ENCODE measurements around the gene DNMT3A. TPM values are rescaled to one million over a fixed set of nuclear protein-coding genes. Genes with fewer than 3 reads are reported as not detected.

Gene DNMT3A
- total and polyA plus RNA-seq, 10 donors = 9.0 to 64.6 (median 33.2) TPM

GRCh38 chr2:25276569-25277465 lies 64.9 kb downstream of the DNMT3A start:
- 6 to 11% (median 10%) methylated on average over 47 to 60 of the region's 60 CpGs for whole genome bisulfite sequencing, 5 donors
- no peaks in the 10 kb centered on the region for H3K27me3 ChIP-seq (replicated peaks in 1 of 7)
- intact Hi-C loops (cut with DNase I; ENCODE audit: low total_unique reads) = no loop called here
- H3K9me3 ChIP-seq = no peaks in the 10 kb centered on the region
- H3K27ac ChIP-seq = peak overlapping the region; percentile 89 to 96 (median 90)
- peak in 2 of 3 donors; percentile 67 to 77 for TF ChIP-seq POLR2AphosphoS5 (IDR thresholded peaks at IDR 0.05)
- no peak for TF ChIP-seq POLR2A (IDR thresholded peaks at IDR 0.05)
- peak; percentile 55 to 96 (median 83) for TF ChIP-seq CTCF (IDR thresholded peaks at IDR 0.05 in 8 of 11, conservative IDR thresholded peaks at IDR 0.05 in 3 of 11)
- H3K4me3 ChIP-seq = peak overlapping the region in 7 of 8 donors; percentile 27 to 69 (median 34)
- peaks cover 0 to 29% (median 8%) of the 10 kb centered on the region in 6 donors for H3K36me3 ChIP-seq
- H3K4me1 ChIP-seq = peaks cover 57 to 97% (median 87%) of the 10 kb centered on the region in 6 donors
- DNase-seq = peak; percentile 94

GRCh38 chr2:25275575-25275965 lies 66.2 kb downstream of the DNMT3A start:
- Histone ChIP-seq H3K4me1 (peaks cover 57 to 84% (median 80%) of the 10 kb centered on the region in 6 donors), H3K27me3 (replicated peaks in 1 of 7) (no peaks in the 10 kb centered on the region), H3K27ac (peak overlapping the region; percentile 89 to 96 (median 90)), H3K4me3 (no peak overlapping the region), H3K9me3 (no peaks in the 10 kb centered on the region), H3K36me3 (peaks cover 0 to 29% (median 9%) of the 10 kb centered on the region in 6 donors)
- intact Hi-C loops (cut with DNase I; ENCODE audit: low total_unique reads) = no loop called here
- WGBS, 5 donors = 29 to 47% (median 34%) methylated on average over 6 of the region's 6 CpGs
- DNase-seq = no peak
- TF ChIP-seq POLR2A (IDR thresholded peaks at IDR 0.05) (no peak), POLR2AphosphoS5 (IDR thresholded peaks at IDR 0.05) (no peak), CTCF (IDR thresholded peaks at IDR 0.05 in 8 of 11, conservative IDR thresholded peaks at IDR 0.05 in 3 of 11) (no peak)

DNA sequence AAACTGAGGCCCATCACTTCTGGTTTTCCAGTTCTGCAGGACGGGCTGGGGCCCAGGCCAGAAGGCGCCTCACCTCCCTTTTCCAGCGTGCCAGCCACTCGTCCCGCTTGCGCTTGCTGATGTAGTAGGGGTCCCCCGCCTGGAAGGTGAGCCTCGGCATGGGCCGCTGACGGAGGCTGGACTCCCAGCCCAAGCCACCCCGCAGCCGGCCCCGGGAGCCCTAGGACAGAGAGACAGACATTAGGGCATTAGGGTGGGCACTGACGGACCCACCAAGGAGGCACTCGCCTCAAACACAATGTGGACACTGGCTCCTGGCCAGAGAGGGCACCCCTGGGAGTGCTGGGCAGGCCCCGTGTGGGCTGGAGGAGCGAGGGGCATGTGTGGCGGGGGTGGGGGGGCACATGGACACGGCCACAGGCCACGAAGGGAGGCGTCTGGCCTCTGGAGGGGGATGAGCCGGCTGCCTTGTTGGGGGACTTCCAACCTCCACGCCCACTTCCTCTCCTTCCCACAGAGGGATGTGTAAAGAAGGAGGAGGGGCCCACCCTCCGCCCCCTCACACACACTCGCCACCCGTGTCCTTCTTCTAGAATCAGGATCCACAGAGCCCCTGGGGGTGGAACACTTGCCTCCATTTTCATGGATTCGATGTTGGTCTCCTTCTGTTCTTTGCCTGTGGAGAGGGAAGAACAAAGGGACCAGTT lies 66.7 kb downstream of the DNMT3A start:
- WGBS, 5 donors = 46 to 58% (median 52%) methylated on average over 19 to 27 of the region's 27 CpGs
- no peak overlapping the region for H3K4me3 ChIP-seq
- H3K36me3 ChIP-seq = peaks cover 0 to 33% (median 13%) of the 10 kb centered on the region in 6 donors
- peaks cover 57 to 79% (median 76%) of the 10 kb centered on the region in 6 donors for H3K4me1 ChIP-seq
- intact Hi-C loops (cut with DNase I; ENCODE audit: low total_unique reads) = no loop called here
- no peak for DNase-seq
- H3K27ac ChIP-seq = peak overlapping the region; percentile 89 to 96 (median 90)
- no peaks in the 10 kb centered on the region for H3K27me3 ChIP-seq (replicated peaks in 1 of 7)
- TF ChIP-seq POLR2AphosphoS5 (IDR thresholded peaks at IDR 0.05) = peak in 2 of 3 donors; percentile 31 to 53
- no peak for TF ChIP-seq CTCF (IDR thresholded peaks at IDR 0.05 in 8 of 11, conservative IDR thresholded peaks at IDR 0.05 in 3 of 11)
- no peak for TF ChIP-seq POLR2A (IDR thresholded peaks at IDR 0.05)
- no peaks in the 10 kb centered on the region for H3K9me3 ChIP-seq
